Fibroblast of lung (primary cell): ENCODE results near the gene C4orf50.

ENCODE experiments used
- EZH2 ChIP-seq: IDR thresholded peaks from 2 replicates; pipeline ENCODE4 v1.5.1; 2012; ENCODE audit warnings: low read length, control low read depth, mild to moderate bottlenecking; ENCODE audit errors: missing control alignments
- TF ChIP-seq, protein P1 (sequence below), 2 donors: IDR thresholded peaks in 1 of 2; conservative IDR thresholded peaks in 1 of 2; 1 replicate in 1 of 2; 2 replicates in 1 of 2; pipeline ENCODE4 v1.5.1; 2011 to 2012; ENCODE audit warnings: low read length in 2 of 2, control low read depth in 1 of 2, inconsistent platforms in 1 of 2, low read depth in 1 of 2, mild to moderate bottlenecking in 1 of 2

- TF ChIP-seq, protein P1, sequence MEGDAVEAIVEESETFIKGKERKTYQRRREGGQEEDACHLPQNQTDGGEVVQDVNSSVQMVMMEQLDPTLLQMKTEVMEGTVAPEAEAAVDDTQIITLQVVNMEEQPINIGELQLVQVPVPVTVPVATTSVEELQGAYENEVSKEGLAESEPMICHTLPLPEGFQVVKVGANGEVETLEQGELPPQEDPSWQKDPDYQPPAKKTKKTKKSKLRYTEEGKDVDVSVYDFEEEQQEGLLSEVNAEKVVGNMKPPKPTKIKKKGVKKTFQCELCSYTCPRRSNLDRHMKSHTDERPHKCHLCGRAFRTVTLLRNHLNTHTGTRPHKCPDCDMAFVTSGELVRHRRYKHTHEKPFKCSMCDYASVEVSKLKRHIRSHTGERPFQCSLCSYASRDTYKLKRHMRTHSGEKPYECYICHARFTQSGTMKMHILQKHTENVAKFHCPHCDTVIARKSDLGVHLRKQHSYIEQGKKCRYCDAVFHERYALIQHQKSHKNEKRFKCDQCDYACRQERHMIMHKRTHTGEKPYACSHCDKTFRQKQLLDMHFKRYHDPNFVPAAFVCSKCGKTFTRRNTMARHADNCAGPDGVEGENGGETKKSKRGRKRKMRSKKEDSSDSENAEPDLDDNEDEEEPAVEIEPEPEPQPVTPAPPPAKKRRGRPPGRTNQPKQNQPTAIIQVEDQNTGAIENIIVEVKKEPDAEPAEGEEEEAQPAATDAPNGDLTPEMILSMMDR (conservative IDR thresholded peaks at IDR 0.05 in 1 of 2, IDR thresholded peaks at IDR 0.05 in 1 of 2; ENCODE audit: low read depth in 1 of 2, low read length in 2 of 2): no peak
- TF ChIP-seq EZH2: no peak
Observed at GRCh38 chr4:5857199-5857598, 161.0 kb downstream of the C4orf50 start.
